Duodenal mucosa (tissue), 2 donors: Measurements from ENCODE around the gene CAMTA1.

Source experiments
- H3K27ac ChIP-seq: one replicate; pipeline ENCODE4 v1.7.0; 2013; ENCODE audit warnings: low read depth, low read length
- H3K27me3 ChIP-seq, 2 donors: one replicate each; pipeline ENCODE4 v1.7.0; 2013; ENCODE audit warnings: low read length in 2 of 2, control low read depth in 1 of 2; ENCODE audit not compliant: insufficient read depth in 2 of 2, control insufficient read depth in 1 of 2
- H3K36me3 ChIP-seq, 2 donors: one replicate each; pipeline ENCODE4 v1.7.0; 2013; ENCODE audit warnings: low read length in 2 of 2, control low read depth in 1 of 2; ENCODE audit not compliant: insufficient read depth in 2 of 2, control insufficient read depth in 1 of 2
- H3K4me1 ChIP-seq, 2 donors: one replicate each; pipeline ENCODE4 v1.7.0; 2013; ENCODE audit warnings: low read length in 2 of 2, control low read depth in 1 of 2; ENCODE audit not compliant: insufficient read depth in 2 of 2, control insufficient read depth in 1 of 2
- H3K4me3 ChIP-seq, 2 donors: one replicate each; pipeline ENCODE4 v1.7.0; 2013; ENCODE audit warnings: low read length in 2 of 2, low read depth in 1 of 2
- H3K9ac ChIP-seq, 2 donors: one replicate each; pipeline ENCODE4 v1.7.0; 2013; ENCODE audit warnings: low read length in 2 of 2, low read depth in 1 of 2
- H3K9me3 ChIP-seq, 2 donors: one replicate each; pipeline ENCODE4 v1.7.0; 2013; ENCODE audit warnings: low read length in 2 of 2, control low read depth in 1 of 2; ENCODE audit not compliant: control insufficient read depth in 1 of 2

Gene CAMTA1

DNA sequence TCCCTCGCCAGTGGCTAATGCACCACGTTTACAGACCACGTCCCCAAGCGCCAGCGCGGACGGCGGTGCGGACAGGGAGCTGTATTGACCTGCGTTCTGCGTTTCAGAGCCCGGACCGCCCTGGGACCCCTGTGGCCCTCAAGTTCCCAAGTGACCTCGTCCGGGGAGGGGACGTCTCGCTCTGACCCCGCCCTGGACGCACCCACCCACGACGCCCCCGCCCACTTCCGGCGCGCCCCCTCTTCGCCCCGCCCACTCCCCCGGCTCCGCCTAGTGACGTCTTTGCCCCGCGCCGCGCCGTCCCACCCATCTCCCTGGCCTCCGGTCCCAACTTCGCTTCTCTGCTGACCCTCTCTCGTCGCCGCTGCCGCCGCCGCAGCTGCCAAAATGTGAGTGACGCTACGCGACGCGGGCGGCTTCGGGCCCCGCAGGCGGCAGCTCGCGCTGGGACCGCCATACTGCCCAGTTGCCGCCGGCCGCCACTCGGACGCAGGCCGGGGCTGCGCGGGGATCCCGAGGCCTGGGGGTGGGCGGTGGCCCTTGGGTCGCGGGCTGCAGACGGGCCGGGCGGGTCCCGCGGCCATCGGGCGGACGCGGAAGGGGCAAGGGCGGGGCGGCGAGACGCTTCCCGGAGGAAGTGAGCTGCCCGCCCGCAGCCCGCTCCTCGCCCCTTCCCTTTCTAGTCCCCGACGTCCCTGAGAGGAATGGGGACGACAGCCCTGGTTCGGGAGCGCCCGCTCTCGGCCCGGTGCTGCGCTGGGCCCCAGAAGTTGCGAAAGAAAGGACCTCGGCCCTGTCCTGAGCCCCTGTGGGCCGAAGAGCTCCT, 986.0 kb downstream of the CAMTA1 start, which contains the start of gene VAMP3:
Gene VAMP3, plus strand, starts transcription at position 300 of the 826 bp plus-strand sequence. Its CDS starts 88 bp downstream, at position 388.
- peak within 1 kb of the TSS; percentile 92 to 93 for H3K4me3 ChIP-seq
- no peaks in the 10 kb centered on the region for H3K9me3 ChIP-seq
- H3K27me3 ChIP-seq, result no peaks in the 10 kb centered on the region
- H3K9ac ChIP-seq, result peak within 1 kb of the TSS; percentile 91 to 92
- peaks cover 0 to 7% of the 10 kb centered on the region in 2 donors for H3K4me1 ChIP-seq
- H3K36me3 ChIP-seq, result peaks cover 0 to 7% of the 10 kb centered on the region in 2 donors
- H3K27ac ChIP-seq, result peak within 1 kb of the TSS; percentile 93

- Histone ChIP-seq H3K9ac (peak overlapping the region; percentile 53 to 92), H3K36me3 (peaks cover 0 to 7% of the 10 kb centered on the region in 2 donors), H3K4me3 (peak overlapping the region; percentile 92 to 93), H3K27me3 (no peaks in the 10 kb centered on the region), H3K27ac (peak overlapping the region; percentile 93), H3K4me1 (peaks cover 0 to 7% of the 10 kb centered on the region in 2 donors), H3K9me3 (no peaks in the 10 kb centered on the region)
Observed at GRCh38 chr1:7771823-7772299, 986.6 kb downstream of the CAMTA1 start.

DNA sequence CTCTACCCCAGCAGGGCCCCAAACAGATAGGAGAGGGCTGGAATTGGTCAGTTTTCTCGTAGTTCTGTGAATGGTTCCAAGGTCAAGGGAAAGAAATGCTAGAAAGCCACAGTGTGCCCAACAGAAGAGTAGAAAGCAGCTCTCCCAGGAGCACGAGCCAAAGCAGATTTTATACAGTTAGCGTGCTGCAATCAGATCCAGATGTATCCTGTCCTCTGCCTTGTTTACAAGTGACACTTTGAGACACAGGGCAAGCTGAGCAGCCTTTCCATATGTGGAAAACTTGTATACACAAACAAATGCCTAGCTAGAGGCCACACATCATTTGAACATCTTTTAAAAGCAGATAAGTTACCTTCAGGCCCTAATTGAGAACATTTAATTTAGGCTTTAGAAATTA, 992.3 kb downstream of the CAMTA1 start:
- Histone ChIP-seq H3K27ac (no peak overlapping the region), H3K4me3 (no peak overlapping the region), H3K9ac (no peak overlapping the region), H3K27me3 (no peaks in the 10 kb centered on the region), H3K4me1 (peaks cover 13 to 14% of the 10 kb centered on the region in 2 donors), H3K36me3 (peaks cover 12 to 43% of the 10 kb centered on the region in 2 donors), H3K9me3 (no peaks in the 10 kb centered on the region)

GRCh38 chr1:7778133-7778628, 992.9 kb downstream of the CAMTA1 start:
- Histone ChIP-seq H3K36me3 (peaks cover 12 to 43% of the 10 kb centered on the region in 2 donors), H3K9me3 (no peaks in the 10 kb centered on the region), H3K9ac (no peak overlapping the region), H3K4me1 (peaks cover 19 to 20% of the 10 kb centered on the region in 2 donors), H3K27ac (no peak overlapping the region), H3K4me3 (no peak overlapping the region), H3K27me3 (no peaks in the 10 kb centered on the region)

GRCh38 chr1:7780976-7781375, 995.7 kb downstream of the CAMTA1 start:
- Histone ChIP-seq H3K36me3 (peaks cover 12 to 36% of the 10 kb centered on the region in 2 donors), H3K9ac (no peak overlapping the region), H3K27me3 (no peaks in the 10 kb centered on the region), H3K27ac (no peak overlapping the region), H3K4me1 (peaks cover 19 to 21% of the 10 kb centered on the region in 2 donors), H3K4me3 (no peak overlapping the region), H3K9me3 (no peaks in the 10 kb centered on the region)

- no peaks in the 10 kb centered on the region for H3K9me3 ChIP-seq
- H3K36me3 ChIP-seq, result peaks cover 12 to 36% of the 10 kb centered on the region in 2 donors
- no peak overlapping the region for H3K27ac ChIP-seq
- peak overlapping the region in 1 of 2 donors; percentile 16 for H3K9ac ChIP-seq
- H3K4me1 ChIP-seq, result peaks cover 19 to 22% of the 10 kb centered on the region in 2 donors
- H3K4me3 ChIP-seq, result peak overlapping the region; percentile 9 to 26
- no peaks in the 10 kb centered on the region for H3K27me3 ChIP-seq
Observed at GRCh38 chr1:7781501-7781900, 996.2 kb downstream of the CAMTA1 start.

- Histone ChIP-seq H3K27ac (peak overlapping the region; percentile 60), H3K9ac (peak overlapping the region; percentile 24 to 48), H3K4me3 (peak overlapping the region; percentile 26 to 41), H3K9me3 (no peaks in the 10 kb centered on the region), H3K36me3 (peaks cover 12 to 34% of the 10 kb centered on the region in 2 donors), H3K4me1 (peaks cover 19 to 25% of the 10 kb centered on the region in 2 donors), H3K27me3 (no peaks in the 10 kb centered on the region)
Observed at GRCh38 chr1:7781923-7782495, 996.8 kb downstream of the CAMTA1 start.

- H3K4me1 ChIP-seq, result peaks cover 19 to 25% of the 10 kb centered on the region in 2 donors
- no peaks in the 10 kb centered on the region for H3K27me3 ChIP-seq
- H3K9me3 ChIP-seq, result no peaks in the 10 kb centered on the region
- H3K4me3 ChIP-seq, result peak overlapping the region; percentile 51 to 62
- no peak overlapping the region for H3K27ac ChIP-seq
- peaks cover 4 to 25% of the 10 kb centered on the region in 2 donors for H3K36me3 ChIP-seq
- peak overlapping the region; percentile 39 to 48 for H3K9ac ChIP-seq
Observed at GRCh38 chr1:7783178-7783711, 998.0 kb downstream of the CAMTA1 start.

DNA sequence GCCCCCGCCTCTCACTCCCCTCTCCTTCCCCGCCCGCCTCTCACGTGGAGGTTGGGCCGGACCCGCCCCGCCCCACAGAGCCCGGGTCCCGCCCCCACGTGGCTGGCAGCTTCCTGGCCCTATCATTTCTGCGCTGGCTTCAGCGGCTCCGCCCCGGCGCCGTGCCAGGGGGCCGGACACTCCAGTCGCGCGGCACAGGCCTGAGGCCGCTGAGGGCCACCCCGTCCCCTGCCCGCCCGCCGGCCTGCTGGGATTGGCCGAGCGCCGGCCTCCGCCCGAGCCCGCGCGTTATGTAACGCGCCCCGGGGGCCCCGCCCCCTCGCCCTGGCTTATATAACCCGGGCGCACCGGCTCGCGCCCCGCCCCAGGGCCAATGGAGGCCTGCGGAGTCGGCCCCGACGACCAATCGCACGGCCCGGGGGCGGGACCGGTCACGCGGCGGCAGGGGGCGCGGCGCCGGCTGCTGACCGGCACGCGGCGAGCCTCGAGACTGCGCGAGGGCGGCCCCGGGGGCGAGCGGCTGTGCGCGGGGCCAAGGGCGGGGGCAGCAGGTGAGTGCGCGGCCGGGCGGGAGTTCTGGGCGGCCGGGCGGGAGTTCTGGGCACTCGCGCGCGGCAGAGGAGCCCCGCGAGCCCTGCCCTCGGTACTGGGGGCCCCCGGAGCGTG, 998.7 kb downstream of the CAMTA1 start, which contains the start of gene PER3:
Gene PER3, plus strand, starts transcription at position 466 of the 666 bp plus-strand sequence. CDS start 587 bp downstream, outside the sequence.
- peak within 1 kb of the TSS; percentile 51 to 62 for H3K4me3 ChIP-seq
- peaks cover 19 to 25% of the 10 kb centered on the region in 2 donors for H3K4me1 ChIP-seq
- peaks cover 4 to 25% of the 10 kb centered on the region in 2 donors for H3K36me3 ChIP-seq
- peak within 1 kb of the TSS; percentile 63 for H3K27ac ChIP-seq
- peak within 1 kb of the TSS; percentile 39 to 48 for H3K9ac ChIP-seq
- H3K27me3 ChIP-seq, result no peaks in the 10 kb centered on the region
- no peaks in the 10 kb centered on the region for H3K9me3 ChIP-seq
